ENCODE measurements around the gene STIM1. TPM values are rescaled to one million over a fixed set of nuclear protein-coding genes. Genes with fewer than 3 reads are reported as not detected.

The STIM1 gene
- total RNA-seq, 1 experiment from 2014 or later: 93.6 TPM

DNA sequence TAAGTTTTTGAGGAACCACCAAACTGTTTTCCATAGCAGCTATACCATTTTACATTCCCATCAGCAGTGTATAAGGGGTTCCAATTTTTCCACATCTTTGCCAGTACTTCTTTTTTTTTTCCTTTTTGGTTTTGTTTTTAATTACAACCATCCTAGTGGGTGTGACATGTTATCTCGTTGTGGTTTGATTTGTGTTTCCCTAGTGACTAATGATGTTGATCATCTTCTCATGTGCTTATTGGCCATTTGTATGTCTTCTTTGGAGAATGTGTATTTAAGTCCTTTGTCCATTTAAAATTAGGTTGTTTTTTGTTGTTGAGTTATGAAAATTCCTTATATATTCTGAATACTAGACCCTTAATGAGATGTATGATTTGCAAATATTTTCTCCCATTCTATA lies 59.3 kb downstream of the STIM1 start:
- no peaks in the 10 kb centered on the region for H3K9me3 ChIP-seq (ENCODE audit: control insufficient read depth, insufficient read depth, low read depth, low read length)
- H3K4me1 ChIP-seq (ENCODE audit: control insufficient read depth, insufficient read depth, low read length): no peaks in the 10 kb centered on the region
- no TSS peak for BruUV-seq (replicated peaks)
- ChIA-PET CTCF (interaction anchor here (0.6 to 0.7 kb wide), 3 partner anchors 66 to 166 kb away, joined by 3 to 4 read pairs (median 4); no protein-coding TSS in a partner anchor), POLR2A (no interaction called here)
- in situ Hi-C loops (cut with HindIII; ENCODE audit: low pct_unique_long_range_greater_than_20kb, low sequenced_read_pairs): no loop called here
- TF ChIP-seq POLR2AphosphoS5 (IDR thresholded peaks at IDR 0.05; ENCODE audit: low read depth, low read length): no peak
- no peaks in the 10 kb centered on the region for H3K27me3 ChIP-seq (ENCODE audit: control insufficient read depth, insufficient read depth, low read length)
- ATAC-seq (no peak), DNase-seq (ENCODE audit: low read depth, low spot score) (no peak)
- H3K4me3 ChIP-seq (ENCODE audit: low read depth in 2 of 2, low read length in 2 of 2): no peak overlapping the region
- no peak overlapping the region for H3K27ac ChIP-seq (ENCODE audit: low read length)
- intact Hi-C loops (cut with micrococcal nuclease; ENCODE audit: unreplicated experiment): no loop called here
- H3K36me3 ChIP-seq (ENCODE audit: control insufficient read depth, insufficient read depth, low read length): no peaks in the 10 kb centered on the region

DNA sequence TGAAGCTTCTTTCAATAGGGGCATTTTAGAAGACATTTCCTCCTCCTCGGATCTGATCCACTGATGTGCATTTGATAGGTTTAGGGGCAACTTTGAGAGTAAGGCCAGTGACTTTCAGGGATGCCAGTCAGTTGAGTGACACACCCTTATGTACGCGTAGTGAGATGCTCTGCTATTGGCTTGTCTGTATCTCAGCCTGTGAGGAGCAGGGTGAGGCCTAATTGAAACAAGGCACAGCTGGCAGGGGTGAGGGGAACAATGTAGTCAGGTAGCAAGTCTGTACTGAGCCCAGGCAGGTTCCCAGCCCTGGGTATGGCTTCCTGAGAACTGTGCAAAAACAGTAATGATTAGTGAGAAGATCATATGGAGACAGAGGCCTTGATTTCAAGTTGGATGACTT lies 61.5 kb downstream of the STIM1 start:
- CTCF ChIA-PET: interaction anchor here (0.7 kb wide), 1 partner anchor 66 kb away, joined by 7 read pairs; no protein-coding TSS in a partner anchor
- intact Hi-C loops (cut with micrococcal nuclease; ENCODE audit: unreplicated experiment): no loop called here
- in situ Hi-C loops (cut with HindIII; ENCODE audit: low pct_unique_long_range_greater_than_20kb, low sequenced_read_pairs): no loop called here
- DNase-seq (ENCODE audit: low read depth, low spot score) (no peak), ATAC-seq (peak; percentile 24; the same call in 1 of the 2 replicates)
- Histone ChIP-seq H3K27me3 (ENCODE audit: control insufficient read depth, insufficient read depth, low read length) (no peaks in the 10 kb centered on the region), H3K4me1 (ENCODE audit: control insufficient read depth, insufficient read depth, low read length) (no peaks in the 10 kb centered on the region), H3K9me3 (ENCODE audit: control insufficient read depth, insufficient read depth, low read depth, low read length) (peaks cover 8% of the 10 kb centered on the region; the same call in 1 of the 2 replicates), H3K36me3 (ENCODE audit: control insufficient read depth, insufficient read depth, low read length) (no peaks in the 10 kb centered on the region), H3K4me3 (ENCODE audit: low read depth in 2 of 2, low read length in 2 of 2) (no peak overlapping the region), H3K27ac (ENCODE audit: low read length) (no peak overlapping the region)
- BruUV-seq (replicated peaks): no TSS peak
- POLR2A ChIA-PET: no interaction called here
- TF ChIP-seq POLR2AphosphoS5 (IDR thresholded peaks at IDR 0.05; ENCODE audit: low read depth, low read length) (no peak), SIN3A (IDR thresholded peaks at IDR 0.05; ENCODE audit: borderline replicate concordance, insufficient read depth, low read depth, low read length) (no peak), TCF7L2 (IDR thresholded peaks at IDR 0.05; ENCODE audit: low read depth, low read length) (no peak)
- TF ChIP-seq, protein P1, sequence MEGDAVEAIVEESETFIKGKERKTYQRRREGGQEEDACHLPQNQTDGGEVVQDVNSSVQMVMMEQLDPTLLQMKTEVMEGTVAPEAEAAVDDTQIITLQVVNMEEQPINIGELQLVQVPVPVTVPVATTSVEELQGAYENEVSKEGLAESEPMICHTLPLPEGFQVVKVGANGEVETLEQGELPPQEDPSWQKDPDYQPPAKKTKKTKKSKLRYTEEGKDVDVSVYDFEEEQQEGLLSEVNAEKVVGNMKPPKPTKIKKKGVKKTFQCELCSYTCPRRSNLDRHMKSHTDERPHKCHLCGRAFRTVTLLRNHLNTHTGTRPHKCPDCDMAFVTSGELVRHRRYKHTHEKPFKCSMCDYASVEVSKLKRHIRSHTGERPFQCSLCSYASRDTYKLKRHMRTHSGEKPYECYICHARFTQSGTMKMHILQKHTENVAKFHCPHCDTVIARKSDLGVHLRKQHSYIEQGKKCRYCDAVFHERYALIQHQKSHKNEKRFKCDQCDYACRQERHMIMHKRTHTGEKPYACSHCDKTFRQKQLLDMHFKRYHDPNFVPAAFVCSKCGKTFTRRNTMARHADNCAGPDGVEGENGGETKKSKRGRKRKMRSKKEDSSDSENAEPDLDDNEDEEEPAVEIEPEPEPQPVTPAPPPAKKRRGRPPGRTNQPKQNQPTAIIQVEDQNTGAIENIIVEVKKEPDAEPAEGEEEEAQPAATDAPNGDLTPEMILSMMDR (IDR thresholded peaks at IDR 0.05): no peak
- TF ChIP-seq, protein P2, sequence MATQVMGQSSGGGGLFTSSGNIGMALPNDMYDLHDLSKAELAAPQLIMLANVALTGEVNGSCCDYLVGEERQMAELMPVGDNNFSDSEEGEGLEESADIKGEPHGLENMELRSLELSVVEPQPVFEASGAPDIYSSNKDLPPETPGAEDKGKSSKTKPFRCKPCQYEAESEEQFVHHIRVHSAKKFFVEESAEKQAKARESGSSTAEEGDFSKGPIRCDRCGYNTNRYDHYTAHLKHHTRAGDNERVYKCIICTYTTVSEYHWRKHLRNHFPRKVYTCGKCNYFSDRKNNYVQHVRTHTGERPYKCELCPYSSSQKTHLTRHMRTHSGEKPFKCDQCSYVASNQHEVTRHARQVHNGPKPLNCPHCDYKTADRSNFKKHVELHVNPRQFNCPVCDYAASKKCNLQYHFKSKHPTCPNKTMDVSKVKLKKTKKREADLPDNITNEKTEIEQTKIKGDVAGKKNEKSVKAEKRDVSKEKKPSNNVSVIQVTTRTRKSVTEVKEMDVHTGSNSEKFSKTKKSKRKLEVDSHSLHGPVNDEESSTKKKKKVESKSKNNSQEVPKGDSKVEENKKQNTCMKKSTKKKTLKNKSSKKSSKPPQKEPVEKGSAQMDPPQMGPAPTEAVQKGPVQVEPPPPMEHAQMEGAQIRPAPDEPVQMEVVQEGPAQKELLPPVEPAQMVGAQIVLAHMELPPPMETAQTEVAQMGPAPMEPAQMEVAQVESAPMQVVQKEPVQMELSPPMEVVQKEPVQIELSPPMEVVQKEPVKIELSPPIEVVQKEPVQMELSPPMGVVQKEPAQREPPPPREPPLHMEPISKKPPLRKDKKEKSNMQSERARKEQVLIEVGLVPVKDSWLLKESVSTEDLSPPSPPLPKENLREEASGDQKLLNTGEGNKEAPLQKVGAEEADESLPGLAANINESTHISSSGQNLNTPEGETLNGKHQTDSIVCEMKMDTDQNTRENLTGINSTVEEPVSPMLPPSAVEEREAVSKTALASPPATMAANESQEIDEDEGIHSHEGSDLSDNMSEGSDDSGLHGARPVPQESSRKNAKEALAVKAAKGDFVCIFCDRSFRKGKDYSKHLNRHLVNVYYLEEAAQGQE (IDR thresholded peaks at IDR 0.05; ENCODE audit: insufficient read depth in 1 of 2, low read depth in 2 of 2, low read length in 1 of 2): no peak

GRCh38 chr11:3920148-3920852 lies 64.8 kb downstream of the STIM1 start:
- TF ChIP-seq TCF7L2 (IDR thresholded peaks at IDR 0.05; ENCODE audit: low read depth, low read length) (no peak), SIN3A (IDR thresholded peaks at IDR 0.05; ENCODE audit: borderline replicate concordance, insufficient read depth, low read depth, low read length) (no peak), POLR2AphosphoS5 (IDR thresholded peaks at IDR 0.05; ENCODE audit: low read depth, low read length) (no peak)
- TF ChIP-seq, protein P1 (IDR thresholded peaks at IDR 0.05): no peak
- TF ChIP-seq, protein P2 (IDR thresholded peaks at IDR 0.05; ENCODE audit: insufficient read depth in 1 of 2, low read depth in 2 of 2, low read length in 1 of 2): no peak
- BruUV-seq (replicated peaks): no TSS peak
- in situ Hi-C loops (cut with HindIII; ENCODE audit: low pct_unique_long_range_greater_than_20kb, low sequenced_read_pairs): no loop called here
- no peaks in the 10 kb centered on the region for H3K27me3 ChIP-seq (ENCODE audit: control insufficient read depth, insufficient read depth, low read length)
- DNase-seq (ENCODE audit: low read depth, low spot score) (no peak), ATAC-seq (no peak)
- ChIA-PET POLR2A (no interaction called here), CTCF (no interaction called here)
- intact Hi-C loops (cut with micrococcal nuclease; ENCODE audit: unreplicated experiment): no loop called here
- peaks cover 8% of the 10 kb centered on the region; the same call in 1 of the 2 replicates for H3K9me3 ChIP-seq (ENCODE audit: control insufficient read depth, insufficient read depth, low read depth, low read length)
- H3K4me3 ChIP-seq (ENCODE audit: low read depth in 2 of 2, low read length in 2 of 2): no peak overlapping the region
- no peaks in the 10 kb centered on the region for H3K4me1 ChIP-seq (ENCODE audit: control insufficient read depth, insufficient read depth, low read length)
- H3K36me3 ChIP-seq (ENCODE audit: control insufficient read depth, insufficient read depth, low read length): no peaks in the 10 kb centered on the region
- H3K27ac ChIP-seq (ENCODE audit: low read length): no peak overlapping the region

Measured in Panc1 (cell line).